ENCODE data around the gene CACUL1.
"Not testable (repeated sequence)": the region's sequence is repeated elsewhere in the genome, so short reads cannot be mapped to it uniquely, and the experiment has no call there.

CACUL1 gene

DNA sequence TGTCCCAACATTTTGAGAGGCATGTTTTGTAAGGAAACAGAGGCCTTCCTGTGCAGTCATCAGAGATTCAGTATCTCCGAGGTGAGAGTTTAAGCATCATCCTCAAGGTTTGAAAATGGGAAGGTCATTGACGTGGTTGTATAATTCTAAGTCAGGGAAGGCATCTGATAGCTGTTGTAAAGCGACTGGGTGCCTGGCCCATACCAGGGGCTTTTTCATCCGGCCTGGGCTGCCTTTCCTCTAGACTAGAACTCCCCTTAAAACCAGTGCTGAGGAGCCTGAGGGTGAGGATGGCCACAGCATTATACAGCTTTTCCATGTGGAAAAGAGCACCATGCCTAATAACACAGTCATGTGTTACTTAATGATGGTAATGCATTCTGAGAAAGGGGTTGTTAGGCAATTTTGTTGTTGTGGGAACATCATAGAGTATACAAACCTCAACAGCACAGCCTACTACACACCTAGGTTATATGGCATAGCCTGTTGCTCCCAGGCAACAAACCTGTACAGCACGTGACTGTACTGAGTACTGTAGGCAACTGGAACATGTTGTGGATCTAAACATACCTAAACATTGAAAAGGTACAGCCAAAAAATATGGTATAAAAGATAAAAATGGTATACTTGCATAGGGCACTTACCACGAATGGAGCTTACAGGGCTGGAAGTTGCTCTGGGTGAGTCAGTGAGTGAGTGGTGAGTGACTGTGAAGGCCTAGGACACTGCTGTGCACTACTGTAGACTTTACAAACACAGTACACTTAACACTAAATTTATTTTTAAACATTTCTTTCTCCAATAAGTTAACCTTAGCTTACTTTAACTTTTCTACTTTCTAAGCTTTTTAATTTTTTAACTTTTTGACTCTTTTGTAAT, 13.5 kb upstream of the CACUL1 start:
- no peak for DNase-seq (ENCODE audit: low spot score)

DNA sequence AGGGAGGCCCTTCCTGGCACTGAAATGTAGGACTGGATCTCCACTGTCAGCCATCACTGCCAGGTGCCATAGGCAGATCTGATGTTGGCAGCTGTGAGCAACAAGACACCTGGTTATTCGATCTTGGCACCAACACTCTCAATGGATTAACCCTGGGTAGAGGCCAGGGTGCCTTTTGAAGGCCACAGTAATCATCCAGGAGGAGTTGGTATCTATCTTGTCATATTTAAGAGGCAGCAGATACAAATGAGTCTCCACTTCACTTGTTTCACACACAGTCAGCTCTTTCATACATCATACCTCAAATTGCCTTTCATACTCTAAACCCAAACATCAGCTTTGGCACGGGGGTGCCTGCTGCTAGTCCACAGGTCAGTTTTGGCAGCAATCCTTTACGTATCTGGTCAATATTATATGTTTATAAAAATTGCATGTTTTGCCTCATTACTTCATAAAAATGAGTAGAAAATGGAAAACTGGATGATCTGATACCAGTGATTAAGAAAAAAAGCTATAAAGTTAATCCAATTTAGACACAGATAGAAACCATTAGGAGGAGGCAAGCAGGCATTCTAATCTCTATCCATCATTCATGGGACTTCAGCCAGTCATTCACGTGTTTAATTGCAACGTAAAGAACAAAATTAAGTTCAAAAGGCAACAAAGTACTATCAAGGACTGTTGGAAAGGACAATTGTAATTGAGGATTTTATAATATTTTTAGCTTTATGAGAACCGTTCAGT, 12.7 kb upstream of the CACUL1 start:
- DNase-seq (ENCODE audit: low spot score), result no peak

DNA sequence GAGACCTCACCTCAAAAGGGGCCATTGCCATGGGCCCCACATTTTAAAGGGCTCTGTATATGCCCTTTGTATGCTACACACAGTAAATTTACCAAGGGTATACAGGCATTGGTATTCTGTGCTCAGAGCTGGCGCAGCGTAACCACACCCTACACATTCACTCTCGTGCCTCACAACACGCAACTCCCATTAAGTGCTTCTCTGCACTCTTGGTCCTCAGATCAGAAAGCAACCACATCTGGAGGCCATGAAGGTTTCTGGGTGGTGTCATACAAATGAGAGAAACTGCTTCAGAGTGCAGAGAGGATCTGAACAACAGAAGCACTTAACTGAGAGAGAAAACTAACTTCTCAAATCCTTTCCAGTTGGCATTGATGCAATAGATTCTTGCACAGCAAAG, 9.4 kb upstream of the CACUL1 start:
- DNase-seq (ENCODE audit: low spot score), result no peak

DNA sequence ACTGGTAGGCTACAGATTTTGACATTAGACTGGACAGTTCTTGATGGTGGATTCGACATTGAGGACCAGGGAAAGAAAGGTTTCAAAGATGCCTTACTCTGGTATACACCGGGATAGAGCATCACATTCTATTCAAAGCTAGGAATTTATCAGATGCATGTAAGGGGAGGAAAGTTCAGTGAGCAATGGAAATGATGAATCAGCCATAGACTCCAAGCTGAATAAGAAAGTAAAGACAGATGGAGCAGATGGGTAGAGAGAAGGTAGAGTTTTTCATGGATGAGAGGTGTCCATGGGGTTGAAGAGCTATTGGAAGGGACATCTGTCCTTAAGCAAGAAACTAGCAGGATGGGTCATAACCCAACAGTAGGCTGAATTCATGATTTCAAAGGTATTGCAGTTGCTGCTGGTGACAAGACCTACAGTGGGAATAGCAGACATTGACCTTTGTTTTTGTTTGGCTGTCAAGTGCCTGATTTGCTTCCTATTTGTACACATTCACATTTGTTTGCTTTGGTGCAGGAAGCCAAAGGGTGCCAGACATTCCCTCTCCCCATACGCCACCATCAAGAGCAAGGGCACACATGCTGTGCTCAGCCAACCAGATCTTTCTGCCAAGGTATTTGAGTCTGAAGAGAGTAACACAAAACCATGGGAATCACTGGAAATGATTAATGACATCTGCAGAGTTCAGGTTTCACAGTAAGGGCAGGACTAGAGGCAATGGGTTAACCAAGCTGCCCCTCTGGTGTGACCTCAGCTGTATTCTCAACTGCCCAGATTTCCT, 8.6 kb upstream of the CACUL1 start:
- no peak for DNase-seq (ENCODE audit: low spot score)

DNA sequence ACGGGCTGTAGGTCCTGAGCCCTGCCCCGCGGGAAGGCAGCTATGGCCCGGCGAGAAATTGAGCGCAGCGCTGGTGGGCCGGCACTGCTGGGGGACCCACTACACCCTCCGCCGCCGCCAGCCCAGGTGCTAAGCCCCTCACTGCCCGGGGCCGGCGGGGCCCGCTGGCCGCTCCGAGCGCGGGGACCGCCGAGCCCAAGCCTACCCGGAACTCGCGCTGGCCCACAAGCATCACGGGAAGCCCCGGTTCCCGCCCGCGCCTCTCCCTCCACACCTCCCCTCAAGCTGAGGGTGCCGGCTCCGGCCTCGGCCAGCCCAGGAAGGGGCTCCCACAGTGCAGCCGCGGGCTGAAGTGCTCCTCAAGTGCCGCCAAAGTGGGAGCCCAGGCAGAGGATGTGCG, 5.5 kb upstream of the CACUL1 start:
- no peak for DNase-seq (ENCODE audit: low spot score)

DNA sequence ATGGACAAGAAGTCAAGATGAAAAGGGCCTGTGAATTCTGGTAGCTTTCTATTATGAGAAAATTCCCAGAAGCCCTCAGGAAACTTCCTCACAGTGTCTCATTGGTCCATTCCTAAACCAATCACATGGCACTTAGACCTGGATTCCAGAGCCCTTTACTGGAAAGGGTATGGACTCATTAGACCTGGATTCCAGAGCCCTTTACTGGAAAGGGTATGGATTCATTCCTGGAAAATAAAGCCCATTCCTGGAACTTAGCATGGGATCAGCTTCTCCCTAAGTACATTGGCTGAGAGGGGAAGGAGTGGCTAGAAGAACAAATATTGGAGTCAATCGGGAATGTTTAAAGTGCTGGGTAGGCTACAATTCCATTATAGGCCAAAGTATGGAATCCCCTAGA, 3.7 kb upstream of the CACUL1 start:
- DNase-seq (ENCODE audit: low spot score), result no peak

DNA sequence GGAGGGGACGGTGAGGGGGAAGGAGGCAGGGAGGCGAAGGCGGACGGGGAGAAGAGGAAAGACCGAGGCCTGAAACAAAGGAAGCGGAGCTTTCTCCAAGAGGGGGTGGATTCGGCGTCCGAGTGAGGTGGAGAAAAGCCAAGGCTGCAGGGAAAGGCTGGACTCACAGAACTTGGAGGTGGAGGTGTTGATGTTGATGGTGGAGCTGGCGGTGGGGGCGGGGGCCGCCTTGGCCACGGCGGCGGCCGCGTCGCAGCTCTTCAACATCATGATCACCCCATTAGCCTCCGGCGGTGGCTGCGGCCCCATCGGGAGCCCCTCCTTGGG, 578 bp downstream of the CACUL1 start:
- peak; percentile 18 for DNase-seq (ENCODE audit: low spot score)

DNA sequence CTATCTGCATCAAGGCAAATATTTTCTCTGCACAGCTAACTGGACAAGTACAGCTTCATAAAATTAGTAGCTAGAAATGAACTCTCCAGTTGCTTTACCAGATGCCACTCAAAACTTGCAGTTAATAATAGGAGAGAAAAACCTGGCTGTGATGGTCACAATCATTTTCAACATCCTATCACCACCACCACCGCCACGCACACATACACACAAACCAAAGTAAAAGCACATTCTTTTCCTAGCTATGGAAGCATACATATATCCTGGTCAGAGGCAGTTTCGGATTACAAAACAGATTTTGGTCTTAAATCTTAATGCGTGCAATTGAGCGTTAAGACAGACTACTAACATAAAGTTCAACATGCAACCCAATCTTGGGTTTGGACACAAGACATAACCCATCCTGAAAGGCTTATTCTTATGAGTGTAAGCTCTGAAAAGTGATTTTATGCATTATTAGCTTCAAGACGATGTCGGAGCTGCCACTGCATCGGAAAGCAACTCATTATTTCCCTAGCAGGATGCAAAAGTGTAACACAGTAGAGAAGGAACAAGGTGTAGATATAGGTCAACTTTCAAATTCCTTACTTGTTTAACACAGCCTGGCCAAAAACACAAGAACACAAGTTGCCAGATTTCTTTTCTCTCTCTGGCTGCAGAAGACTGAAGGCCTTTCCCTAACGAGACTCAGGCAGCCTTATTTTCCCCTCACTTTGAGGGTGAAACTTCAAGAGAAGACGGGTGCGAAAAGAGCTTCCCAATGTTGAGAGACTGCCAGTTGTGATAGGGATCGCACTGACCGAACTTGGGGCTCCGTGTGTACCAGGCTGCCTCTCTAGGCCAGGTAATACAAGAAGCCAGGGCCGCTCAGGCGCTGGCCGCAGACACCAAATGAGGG, 1.2 kb downstream of the CACUL1 start:
- no peak for DNase-seq (ENCODE audit: low spot score)

DNA sequence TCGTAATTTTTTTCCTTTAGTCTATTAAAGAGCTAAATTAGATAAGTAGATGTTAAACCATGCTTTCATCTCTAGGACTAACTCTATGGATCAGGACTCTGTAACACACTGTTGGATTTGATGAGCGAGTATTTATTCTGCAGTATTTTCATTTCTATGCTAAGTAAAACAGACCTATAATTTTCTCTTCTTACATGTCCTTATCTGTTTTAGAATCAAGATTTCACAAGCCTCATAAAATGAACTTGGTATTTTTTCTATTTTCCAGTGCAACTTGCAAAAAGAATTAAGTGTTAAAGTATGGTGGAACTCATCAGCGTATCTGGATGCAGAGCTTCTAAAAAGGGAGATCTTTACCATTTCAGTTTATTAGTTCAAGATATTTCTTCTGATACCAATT, 2.4 kb downstream of the CACUL1 start:
- no peak for DNase-seq (ENCODE audit: low spot score)

DNA sequence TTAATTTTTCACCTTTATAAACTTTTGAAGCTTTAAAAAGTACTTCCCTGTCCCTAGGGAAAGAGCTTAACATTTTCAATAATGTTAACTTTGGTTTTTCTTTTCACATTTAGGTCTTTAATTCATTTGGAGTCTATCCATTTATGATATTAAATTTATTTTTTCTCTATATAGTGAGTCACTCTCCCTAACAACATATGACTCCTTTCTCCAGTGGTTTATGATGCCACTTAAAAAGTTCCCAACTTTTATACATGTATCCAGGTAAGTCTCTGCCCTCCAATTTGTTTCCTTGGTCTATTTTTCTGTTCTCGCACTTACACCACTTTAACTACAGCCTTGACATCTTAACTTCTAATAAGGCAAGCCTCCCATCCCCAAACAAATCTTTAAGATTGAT, 3.5 kb downstream of the CACUL1 start:
- no peak for DNase-seq (ENCODE audit: low spot score)

DNA sequence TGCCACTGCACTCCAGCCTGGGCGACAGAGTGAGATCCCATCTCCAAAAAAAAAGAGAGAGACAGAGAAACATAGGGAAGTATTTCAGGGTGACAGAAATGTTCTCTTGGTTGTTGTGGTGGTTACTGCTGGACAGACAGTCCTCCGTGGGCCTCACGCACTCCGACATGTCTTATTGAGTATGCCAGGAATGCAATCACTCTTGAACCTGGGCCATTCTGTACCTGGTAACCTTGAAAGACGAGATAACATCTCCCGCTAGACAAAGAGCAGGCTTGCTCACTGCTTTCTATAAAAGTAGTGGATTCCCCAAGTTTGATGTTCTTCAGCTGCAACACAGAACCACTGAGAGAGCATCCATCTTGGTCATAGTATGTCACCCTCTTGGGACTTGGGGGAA, 6.7 kb downstream of the CACUL1 start:
- DNase-seq (ENCODE audit: low spot score), result no peak

DNA sequence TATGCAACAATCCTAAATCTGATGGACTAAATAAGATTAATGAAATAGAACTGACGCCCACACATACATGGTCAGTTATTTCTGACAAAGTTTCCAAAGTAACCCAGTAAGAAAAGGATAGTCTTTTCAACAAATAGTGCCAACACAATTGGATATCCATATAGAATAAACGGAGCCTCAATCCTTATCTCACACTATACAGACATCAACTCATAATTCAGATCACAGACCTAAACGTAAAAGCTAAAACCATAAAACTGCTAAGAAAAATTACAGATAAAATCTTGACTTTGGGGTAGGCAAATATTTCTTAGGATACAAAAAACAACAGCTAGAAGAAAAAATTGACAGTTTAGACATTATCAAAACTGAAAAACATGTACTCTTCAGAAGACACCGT, 8.5 kb downstream of the CACUL1 start:
- DNase-seq (ENCODE audit: low spot score), result no peak

DNA sequence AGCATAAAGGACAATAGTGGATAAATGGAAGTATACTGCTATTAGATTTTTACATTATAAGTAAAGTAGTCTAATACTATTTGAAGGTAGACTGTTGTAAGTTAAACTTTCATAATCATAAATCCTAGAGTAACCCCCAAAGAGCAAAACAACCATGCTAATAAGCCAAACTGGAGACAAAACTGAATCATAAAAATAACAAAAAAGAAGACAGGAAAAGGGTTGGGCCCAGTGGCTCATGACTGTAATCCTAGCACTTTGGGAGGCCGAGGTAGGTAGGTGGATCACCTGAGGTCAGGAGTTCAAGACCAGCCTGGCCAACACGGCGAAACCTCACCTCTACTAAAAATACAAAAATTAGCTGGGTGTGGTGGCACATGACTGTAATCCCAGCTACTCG, 9.7 kb downstream of the CACUL1 start:
- no peak for DNase-seq (ENCODE audit: low spot score)

DNA sequence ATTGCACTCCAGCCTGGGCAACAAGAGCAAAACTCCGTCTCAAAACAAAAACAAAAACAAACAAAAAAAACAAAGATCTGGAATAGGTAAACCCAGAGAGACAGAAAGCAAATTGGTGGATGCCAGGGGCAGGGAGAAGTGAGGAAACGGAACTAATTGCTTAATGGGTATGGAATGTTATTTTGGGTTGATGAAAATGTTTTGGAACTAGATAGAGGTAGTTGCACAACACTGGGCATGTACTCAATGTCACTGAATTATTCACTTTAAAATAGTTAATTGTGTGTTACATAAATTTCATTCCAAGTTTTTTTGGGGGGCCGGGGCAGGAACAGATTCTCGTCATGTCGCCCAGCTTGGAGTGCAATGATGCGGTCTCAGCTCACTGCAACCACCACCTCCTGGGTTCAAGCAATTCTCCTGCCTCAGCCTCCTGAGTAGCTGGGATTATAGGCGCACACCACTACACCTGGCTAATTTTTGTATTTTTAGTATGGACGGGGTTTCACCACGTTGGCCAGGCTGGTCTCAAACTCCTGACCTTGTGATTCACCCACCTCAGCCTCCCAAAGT, 10.3 kb downstream of the CACUL1 start:
- DNase-seq (ENCODE audit: low spot score), result not testable (repeated sequence)

DNA sequence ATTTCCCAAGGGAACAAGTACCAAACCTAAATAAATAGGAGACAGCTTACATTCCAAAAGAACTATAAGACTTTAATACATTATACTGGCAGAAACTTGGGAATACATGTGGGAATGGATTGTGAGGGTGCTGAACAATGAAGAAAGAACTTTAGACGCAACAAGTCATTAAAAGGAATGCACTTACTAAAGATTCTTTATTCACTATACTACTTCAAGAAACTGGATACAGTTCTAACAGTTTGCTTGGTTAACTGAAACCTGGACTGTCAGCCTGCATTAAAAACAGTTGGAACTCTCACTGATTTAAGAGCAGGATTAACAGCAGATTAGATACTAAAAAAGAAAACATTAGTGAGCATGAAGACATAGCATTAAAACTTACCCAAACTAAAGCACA, 12.0 kb downstream of the CACUL1 start:
- no peak for DNase-seq (ENCODE audit: low spot score)

DNA sequence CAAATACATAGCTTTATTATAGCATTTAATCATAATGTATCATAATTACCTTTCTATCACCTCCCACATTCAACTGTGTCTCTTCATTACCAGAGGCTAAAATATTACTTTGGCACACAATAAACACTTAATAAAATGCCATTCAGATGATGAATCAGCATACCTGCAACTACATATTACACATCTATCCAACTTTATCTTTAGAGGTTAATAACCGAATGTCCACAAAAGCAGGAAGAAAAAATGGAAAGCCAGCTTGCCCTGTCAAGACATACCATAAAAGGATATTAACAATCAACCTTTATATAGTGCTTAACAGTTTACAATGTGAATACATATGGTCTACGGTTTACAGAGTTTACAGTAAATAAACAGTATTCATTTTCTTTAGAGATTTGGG, 12.7 kb downstream of the CACUL1 start:
- DNase-seq (ENCODE audit: low spot score), result no peak

DNA sequence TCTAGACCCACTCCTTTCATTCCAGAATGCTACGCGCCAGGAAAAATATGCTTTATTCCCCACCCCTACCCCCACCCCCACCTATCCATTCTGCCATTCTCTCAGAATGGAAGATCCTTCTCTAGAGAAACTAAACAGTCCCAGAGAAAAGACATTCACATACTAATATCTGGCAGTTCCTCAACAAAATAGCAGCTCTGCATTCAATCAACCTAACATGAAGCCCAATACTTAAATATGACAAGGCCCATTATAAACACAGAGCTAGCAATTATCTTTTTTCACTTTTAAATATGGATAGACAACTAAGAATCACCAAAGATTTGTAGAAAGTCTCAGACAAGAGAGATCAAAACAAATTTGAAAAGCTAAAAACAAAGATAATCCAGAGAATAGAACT, 16.4 kb downstream of the CACUL1 start:
- no peak for DNase-seq (ENCODE audit: low spot score)

DNA sequence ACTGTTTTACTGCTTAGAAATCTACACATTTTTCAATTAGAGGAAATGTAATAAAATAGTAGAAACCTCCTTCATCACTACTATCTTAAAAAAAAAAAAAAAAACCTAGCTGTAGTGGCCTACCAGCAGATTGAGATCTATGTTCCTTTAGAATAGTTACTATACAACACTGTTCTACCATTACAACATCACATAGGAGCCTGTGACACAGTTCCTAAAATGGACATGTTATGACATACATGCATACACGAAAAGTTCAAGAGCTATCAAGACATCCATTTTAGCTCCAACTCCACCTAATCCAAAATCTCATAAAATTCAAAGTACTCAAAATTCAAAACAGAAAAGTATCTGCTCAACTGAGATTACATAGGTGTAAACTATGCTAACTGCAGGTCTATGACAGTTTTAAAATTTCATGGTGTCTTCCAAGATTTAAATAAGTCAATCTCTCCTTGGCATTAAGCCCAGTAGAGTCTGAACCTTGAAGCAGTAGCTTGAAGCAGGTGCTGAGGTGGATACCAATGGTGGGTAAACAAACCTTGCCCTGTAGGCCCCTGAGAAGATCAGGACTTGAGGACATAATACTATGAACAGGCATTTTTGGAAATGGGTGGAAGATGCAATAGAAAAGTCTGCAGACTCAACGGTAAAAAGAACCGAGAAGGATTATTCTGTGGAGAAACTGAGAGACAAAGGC, 17.0 kb downstream of the CACUL1 start:
- DNase-seq (ENCODE audit: low spot score), result no peak

DNA sequence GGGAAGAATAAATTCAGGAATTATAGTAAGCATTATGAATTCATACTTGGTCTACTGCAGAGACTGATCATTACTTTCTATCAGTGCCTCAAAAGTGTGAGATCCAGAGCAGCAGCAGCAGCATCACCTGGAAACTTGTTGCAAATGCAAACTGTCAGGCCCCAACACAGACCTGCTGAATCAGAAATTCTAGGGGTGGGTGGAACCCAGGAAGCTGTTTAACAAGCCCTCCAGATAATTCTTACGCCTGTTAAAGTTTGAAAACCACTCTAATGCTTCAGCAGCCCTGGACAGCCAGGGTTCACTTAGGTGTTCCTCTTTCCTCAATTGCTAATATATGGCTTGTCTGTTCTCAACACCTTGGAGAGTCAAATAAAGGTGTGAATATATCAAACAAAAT, 19.5 kb downstream of the CACUL1 start:
- DNase-seq (ENCODE audit: low spot score), result no peak

DNA sequence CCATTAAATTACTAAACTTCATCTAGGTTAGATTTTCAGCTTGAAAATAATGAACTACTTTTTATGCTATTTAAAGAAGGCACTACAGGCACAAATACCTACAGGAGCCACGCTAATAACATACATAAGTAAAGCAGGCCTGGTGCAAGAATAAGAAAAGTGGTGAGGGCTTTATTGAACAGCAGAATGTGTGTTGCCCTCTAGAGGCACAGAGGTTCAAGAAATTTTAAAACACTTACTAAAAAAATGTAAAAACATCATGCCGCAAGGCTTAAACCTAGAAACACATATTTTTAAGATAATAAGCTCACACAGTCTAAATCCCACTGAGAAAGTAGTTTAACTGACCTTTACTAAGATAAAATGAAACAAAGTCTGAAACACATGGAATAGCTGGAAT, 20.3 kb downstream of the CACUL1 start:
- no peak for DNase-seq (ENCODE audit: low spot score)

Measured in cerebellar cortex (tissue), 1 donor.